NCI-H1436 (cell line): ENCODE results near the gene CCDC51.
"Not testable (repeated sequence)": the region's sequence is repeated elsewhere in the genome, so short reads cannot be mapped to it uniquely, and the experiment has no call there.

Experiments
- DNase-seq: peaks from one replicate; lab custom pipeline; 2025; lab: John Stamatoyannopoulos, UW

Gene CCDC51

DNA sequence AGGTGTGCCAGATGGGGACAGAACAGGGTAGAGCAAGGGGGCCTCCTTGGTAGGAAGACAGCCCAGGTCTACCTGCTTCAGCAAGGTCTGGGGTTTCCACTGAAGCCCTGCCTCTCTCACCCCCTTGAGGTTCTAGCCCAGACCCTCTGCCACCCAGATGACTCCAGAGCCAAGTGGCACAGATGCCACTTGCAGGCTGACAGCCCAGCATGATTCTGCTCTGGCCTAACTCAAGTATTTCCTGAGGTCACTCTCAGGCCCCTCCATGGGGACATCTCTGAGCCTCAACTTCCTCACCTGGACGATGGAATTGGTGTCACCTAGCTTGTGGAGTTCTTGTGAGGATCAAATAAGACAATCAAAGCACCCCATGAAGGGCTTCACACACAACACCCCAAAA lies 33.9 kb downstream of the CCDC51 start:
- no peak for DNase-seq

DNA sequence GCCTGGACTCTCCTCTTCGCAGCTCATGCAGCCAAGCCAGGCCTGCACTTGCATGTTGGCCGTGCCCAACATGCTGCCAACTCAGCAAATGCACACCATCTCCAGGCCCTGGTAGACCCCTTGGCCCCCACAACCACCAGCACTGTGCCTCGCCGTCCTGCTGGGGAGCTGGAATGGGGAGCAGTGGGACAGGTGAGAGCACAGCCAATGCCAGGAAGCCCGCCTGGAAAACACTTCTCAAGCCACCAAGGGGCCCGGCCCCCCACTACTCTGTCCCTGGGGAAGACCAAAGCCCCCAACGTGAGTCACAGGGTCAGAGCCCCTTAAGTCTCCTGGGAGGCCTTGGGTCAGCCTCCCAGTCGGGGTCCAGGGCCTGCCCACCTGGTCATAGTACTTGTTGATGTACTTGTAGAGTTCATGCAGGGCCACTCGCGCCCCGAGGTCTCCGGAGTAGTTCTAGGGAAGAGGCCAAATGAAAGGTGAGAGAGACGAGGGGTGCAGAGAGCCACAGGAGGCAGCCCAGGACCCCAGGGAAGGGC lies 34.5 kb downstream of the CCDC51 start:
- DNase-seq: no peak

DNA sequence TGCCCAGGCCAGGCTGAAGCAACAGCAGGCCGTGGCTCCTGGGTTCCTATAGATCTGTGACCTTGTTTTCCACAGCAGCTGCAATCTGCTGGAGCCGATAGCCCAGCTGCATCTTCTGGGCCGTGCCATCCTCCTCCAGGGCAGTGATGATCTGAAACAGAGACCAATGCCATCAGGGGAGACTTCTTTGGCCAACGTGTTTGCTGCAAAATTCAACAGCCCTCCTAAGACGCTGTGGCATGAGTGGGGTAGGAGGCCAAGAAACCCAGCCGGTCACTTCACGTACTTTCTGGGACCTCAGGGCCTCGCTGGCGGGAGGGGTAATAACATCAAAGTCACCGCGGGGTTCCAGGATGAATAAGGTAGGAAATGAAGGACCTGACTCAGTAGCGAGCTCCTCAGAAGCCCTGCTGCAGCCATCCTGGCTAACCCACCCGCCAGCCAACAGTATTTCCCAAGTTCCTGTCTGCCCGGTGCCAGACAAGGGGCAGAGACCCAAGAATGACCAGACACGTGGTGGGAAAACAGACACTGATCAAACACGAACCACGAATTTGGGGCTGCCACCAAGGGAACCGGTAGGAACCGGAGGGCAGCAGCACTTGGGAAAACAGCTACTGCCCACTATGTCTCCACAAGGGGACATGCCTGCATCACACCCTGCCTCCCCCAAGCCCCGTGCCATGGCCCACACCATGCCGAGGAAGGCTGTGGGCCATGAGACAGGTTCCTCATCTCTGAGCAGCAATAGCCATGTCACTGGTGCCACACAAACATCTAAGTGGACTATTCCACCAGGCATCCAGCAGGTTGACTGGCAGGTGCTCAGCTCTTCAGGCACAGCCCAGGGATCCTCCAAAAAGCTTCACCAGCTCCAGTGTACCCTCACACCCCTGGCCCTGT lies 35.2 kb downstream of the CCDC51 start:
- no peak for DNase-seq

DNA sequence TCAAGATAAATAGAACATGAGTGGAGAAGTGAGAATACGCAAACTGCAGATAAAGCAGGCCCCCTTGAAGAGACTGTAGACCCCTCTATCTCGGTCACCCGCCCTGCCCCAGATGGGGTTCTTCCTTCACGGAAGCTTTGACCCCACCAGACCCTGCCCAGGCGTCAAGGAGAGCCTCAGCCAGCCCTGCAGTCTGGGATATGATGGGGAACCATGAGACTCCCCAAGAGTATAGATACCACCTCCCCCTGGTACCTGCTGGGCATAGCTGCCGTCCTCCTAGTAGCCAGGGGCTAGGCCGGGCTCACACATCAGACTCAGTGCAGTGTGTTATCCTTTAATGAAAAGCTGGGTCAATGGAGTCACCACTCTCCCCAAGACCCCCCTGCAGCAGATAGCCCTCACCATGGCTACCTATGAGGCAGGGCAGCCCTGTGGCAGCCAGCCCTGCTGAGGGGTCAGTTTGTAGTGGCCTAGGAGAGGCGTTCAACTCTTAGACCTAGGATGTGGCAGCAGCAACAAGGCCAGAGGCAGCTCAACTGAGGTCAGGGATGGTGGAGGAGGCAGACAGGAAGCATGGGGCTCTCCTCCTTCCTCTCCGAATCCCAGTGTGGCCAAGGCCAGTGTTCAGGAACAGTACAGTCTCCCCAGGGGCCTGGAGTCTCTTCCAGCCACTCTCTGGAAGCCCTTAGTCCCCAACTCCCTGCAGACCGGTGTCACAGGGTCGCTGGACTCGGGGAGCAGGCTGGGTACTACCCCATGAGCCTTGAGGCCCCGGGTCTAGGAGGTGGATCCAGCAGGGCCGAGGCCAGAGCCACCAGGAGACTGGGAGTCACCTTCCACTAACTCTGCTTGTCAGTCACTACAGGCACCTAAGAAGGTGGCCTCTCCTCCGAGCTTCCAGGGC lies 36.1 kb downstream of the CCDC51 start:
- DNase-seq: no peak

DNA sequence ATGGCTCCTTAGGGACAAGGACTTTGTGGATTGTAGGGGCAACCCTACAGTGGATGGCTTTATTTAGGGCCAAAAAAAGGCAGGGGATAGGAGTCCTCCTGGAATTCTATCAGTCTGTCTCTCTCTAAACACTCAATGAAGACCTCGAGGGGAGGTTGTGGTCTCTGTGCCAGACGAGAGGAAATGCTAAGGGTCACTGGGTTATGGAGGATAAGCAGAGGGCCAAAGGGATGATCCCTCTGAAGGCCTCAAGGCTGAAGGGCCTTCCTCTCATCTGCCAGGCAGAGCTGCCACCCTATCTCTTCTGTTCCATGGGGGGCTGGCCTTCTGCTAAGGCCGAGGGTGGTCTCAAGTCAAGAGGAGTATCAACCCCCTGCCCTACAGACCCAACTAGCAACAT lies 37.0 kb downstream of the CCDC51 start:
- DNase-seq: no peak

DNA sequence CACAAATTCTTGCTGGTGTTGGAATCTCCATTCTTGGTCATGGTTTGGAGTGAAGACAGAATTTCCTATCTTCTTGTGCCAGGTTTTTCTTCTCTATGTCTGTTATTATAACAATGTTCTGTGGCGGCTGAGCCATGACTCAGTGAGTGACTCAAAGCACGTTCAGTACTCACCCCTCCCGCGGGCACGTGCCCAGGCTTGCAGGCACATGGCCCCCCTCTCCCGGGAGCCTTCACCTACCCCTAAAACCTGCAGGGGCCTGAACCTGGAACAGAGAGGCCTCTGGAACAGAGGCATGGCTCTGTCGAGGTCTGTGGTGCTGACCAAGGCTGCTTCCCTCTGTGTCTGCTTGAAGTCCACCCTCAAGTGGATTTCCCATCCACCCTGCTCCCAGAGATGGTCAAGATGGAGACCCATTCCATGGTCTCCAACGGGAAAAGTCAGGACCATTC lies 37.6 kb downstream of the CCDC51 start:
- DNase-seq: no peak

DNA sequence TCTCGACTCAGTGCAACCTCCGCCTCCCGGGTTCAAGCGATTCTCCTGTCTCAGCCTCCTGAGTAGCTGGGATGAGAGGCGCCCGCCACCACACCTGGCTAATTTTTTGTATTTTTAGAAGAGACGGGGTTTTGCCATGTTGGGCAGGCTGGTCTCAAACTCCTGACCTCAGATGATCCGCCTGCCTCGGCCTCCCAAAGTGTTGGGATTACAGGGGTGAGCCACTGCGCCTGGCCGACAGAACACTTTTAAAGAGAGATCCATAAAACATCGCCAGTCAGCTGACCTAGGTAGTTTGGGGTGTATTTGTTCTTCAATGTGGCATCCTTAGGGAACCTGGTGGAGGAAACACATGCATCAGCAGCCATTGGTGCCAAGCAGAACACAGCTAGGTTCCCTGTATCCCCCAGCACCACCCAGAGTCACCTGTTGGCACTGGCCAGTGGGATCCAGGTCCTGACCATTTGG lies 38.5 kb downstream of the CCDC51 start:
- DNase-seq: not testable (repeated sequence)

DNA sequence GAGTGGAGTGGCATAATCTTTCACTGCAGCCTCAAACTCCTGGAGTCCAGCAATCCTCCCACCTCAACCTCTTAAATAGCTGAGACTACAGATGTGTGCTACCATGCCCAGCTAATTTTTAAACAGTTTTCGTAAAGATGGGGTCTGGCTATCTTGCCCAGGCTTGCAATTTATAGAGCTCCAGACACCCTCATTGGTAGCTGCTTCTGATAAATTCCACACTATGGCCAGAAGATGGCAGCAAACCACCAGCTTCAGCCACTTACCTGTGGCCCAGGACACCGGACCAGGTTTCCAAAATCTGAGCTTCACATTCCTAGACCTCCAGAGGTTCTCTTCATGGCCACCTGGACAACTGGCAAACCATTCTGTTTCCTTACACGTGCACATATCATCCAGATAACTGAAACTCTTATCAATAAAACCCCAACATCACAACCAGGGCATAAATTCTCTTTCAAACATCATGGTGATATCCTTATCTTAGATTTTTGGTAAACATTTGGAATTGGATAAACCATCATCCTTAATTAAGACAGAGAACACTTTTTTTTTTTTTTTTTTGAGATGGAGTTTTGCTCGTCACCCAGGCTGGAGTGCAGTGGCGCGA lies 39.0 kb downstream of the CCDC51 start:
- DNase-seq: peak; percentile 28

DNA sequence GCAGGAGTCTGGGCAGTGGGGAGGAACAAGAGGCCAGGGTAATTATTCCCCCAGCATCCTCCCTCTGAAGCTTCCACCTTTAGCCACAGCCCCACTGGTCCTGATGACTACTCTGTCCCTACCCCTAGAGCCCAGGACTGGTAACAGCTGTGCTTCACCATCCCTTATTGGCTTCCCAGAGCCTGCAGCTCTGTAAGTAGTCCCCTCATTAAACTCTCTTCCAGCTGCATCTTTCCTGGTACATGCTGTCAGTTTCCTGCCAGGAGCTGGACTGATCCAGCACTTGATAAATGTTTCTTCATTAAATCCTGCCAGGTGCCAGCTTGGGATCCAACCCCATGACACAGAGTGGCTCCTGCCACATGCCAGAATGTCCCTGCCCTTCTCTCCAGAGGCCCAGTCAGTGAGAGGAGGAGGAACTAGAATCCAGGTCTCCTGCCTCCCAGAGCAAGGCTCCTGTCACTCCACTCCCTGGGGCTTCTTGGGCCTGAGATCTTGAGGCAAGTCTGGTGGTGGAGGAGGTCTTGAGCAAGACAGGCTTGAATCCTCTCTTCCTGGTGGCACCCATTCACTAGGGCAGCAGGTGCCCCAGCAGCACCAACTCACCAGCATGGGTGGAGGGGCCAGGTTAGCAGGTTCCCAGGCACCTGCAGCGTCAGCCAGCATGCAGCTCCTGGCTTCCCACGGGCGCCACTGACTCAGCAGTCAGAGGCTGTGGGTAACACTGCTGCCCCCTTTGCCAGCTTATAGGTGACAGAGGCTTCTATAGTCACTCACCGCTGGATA lies 40.3 kb downstream of the CCDC51 start:
- DNase-seq: no peak

DNA sequence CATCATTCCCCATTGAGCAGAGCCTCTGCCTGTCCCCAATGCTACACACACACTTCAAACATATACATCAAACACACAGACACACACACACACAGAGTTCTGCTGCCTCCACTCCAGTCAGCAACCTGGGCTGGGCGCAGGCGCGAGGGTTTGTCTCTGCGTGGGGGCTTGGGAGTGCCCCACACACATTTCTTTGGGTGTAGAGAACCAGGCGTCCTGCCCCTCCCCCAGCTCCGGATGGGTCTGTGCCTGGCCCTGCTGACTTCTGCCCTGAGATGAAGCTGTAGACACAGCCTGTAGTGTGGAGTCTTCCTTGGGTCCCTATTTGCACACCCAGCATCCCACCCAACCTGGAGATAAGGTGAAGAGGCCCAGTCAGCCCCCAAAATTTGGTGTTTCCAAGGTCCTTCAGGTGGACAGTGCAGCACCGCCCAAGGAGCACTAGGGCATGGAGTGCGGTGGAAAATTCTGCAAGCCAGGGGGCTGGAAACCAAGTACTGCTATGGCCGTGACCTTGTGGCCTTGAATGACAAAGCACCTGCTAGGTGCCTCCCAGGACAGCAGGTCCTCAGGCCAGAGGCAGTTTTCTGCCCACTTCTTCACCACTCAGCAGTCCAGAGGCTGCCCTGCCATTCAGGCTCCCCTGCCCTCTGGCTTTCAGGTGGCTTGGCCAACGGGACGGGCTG lies 41.1 kb downstream of the CCDC51 start:
- no peak for DNase-seq

DNA sequence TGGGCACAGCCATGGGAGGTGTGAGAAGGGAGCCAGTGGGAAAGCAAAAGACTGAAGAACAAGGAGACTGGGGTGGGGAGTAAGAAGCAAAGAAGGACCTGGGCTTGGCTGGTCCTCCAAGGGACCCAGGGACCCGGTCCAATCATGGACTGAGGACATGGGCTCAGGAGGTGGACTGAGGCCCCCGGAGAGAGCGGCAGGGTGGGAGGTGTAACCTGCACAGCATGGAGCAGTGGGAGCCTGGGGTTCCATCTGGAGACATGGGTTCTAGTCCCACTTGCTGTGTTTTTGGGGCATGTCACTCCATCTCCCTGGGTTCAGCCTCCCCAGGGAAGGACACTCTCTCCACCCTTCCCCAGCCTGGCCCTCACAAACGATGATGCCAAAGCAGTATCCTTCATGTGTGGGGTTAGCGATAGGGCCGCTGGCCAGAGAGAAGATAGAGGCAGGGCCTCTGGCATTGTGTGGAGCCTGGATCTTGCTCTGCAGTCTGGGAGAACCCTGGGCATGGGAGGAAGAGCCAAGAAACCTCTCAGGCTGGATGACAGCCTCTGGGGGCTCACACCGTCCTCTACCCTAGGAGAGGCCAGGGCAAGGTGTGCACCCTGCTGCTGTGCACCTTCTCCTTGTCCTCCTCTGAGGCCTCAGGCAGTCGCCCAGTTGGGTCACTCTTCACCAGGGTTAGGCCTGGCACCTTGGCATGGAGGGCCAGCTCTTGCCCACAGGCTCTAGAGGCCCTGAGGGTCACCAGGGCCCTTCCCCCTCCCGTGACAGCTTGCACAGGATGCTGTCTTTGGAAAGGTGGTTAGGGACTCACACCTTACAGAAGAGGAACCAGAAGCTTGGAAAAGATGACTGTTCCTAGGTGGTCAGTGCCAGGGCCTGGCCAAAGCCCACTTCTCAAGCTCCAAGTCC lies 41.9 kb downstream of the CCDC51 start:
- no peak for DNase-seq

DNA sequence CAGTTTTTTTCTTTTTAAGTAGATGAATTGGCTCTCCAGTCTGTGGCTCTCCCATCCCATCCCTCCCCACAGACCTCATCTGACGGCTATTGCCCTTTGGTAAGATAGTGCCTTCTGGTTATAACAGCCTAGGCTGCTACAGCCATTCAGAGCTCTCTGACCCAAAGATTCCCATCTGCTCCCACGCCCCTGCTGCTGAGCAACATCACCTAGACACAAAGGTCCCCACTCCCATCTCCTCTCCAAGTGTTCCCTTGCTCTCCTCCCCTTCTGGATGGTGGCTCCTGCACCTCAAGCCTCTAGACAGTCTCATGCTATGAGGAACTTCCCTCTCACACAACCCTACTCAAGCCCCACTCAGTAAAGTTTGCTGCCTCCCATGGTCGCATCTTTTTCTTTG lies 44.2 kb downstream of the CCDC51 start:
- DNase-seq: no peak

DNA sequence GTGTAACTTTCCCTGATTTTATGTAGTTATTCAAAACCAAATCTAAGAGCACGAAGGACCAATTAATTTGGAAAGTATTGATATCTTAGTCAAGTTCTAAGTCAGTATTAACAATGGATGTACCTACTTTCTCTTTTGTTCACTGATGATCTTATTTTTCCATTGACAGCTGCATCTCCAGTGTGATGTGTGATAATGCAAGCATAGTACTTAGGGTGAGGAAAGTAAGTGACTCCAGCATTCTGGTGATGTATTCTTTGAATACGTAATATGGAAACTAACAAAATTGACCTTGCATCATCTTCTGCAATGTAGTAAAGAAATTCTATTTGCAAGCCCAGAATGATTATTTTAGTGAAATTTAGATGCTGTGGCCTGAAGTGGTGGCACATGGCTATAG lies 45.5 kb downstream of the CCDC51 start:
- DNase-seq: no peak

DNA sequence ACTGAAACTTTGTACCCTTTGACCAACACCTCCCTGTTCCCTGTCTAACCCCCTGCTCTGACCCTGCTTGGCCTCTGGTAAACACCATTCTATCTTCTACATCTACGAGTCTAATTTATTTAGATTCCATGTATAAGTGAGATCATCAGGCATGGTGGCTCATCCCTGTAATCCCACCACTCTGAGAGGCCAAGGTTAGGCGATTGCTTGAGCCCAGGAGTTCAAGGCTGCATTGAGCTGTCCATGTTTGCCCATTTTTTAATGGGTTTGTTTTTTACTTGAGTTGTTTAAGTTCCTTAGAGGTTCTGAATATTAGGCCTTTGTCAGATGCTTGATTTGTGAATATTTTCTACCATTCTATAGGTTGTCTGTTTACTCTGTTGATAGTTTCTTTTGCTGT lies 51.0 kb downstream of the CCDC51 start:
- no peak for DNase-seq

DNA sequence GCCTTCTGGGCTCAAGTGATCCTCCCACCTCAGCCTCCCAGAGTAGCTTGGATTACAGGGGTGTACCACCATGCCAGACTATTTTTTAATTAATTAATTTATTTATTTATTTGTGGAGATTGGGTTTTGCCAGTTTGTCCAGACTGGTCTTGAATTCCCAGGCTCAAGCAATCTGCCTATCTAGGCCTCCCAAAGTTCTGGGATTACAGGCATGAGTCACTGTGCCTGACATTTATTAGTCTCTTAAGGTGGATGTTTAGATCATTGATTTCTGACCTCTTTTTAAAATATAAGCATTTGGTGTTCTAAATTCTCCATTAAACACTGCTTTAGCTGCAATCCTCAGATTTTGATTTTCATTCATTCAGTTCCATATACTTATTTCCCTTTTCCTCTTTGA lies 52.3 kb downstream of the CCDC51 start:
- DNase-seq: no peak
